T-helper 2 cell treated with Interferon-gamma antibody and Interleukin-4, amounts not matched to agents 5 μg/mL and 100 μg/mL, for 36 hours (primary cell): ENCODE measurements around the gene BOC.

Experiments
- DNase-seq: peaks from one replicate; pipeline ENCODE4 v3.0.0; 2021; ENCODE audit warnings: low spot score
- H3K27ac Mint-ChIP-seq: one replicate; pipeline ENCODE4 v1.8.0; 2021; ENCODE audit warnings: mild to moderate bottlenecking, mixed read lengths
- H3K27me3 Mint-ChIP-seq: one replicate; pipeline ENCODE4 v1.8.0; 2021; ENCODE audit warnings: low read depth, mixed read lengths
- H3K36me3 Mint-ChIP-seq: one replicate; pipeline ENCODE4 v1.8.0; 2021; ENCODE audit warnings: low read depth, mixed read lengths
- H3K4me1 Mint-ChIP-seq: one replicate; pipeline ENCODE4 v1.8.0; 2021; ENCODE audit warnings: low read depth, mixed read lengths
- H3K4me3 Mint-ChIP-seq: one replicate; pipeline ENCODE4 v1.8.0; 2022; ENCODE audit warnings: mild to moderate bottlenecking, moderate library complexity, mixed read lengths
- H3K9me3 Mint-ChIP-seq: one replicate; pipeline ENCODE4 v1.8.0; 2021; ENCODE audit warnings: mixed read lengths

The BOC gene

GRCh38 chr3:113268942-113269341 lies 57.6 kb downstream of the BOC start:
- no peak for DNase-seq
- H3K9me3 Mint-ChIP-seq = no peaks in the 10 kb centered on the region
- no peaks in the 10 kb centered on the region for H3K27me3 Mint-ChIP-seq
- no peak overlapping the region for H3K4me3 Mint-ChIP-seq
- no peaks in the 10 kb centered on the region for H3K36me3 Mint-ChIP-seq
- no peaks in the 10 kb centered on the region for H3K4me1 Mint-ChIP-seq
- H3K27ac Mint-ChIP-seq = no peak overlapping the region

- Mint-ChIP-seq H3K27me3 (no peaks in the 10 kb centered on the region), H3K36me3 (no peaks in the 10 kb centered on the region), H3K4me1 (no peaks in the 10 kb centered on the region), H3K27ac (no peak overlapping the region), H3K9me3 (no peaks in the 10 kb centered on the region), H3K4me3 (no peak overlapping the region)
- DNase-seq = no peak
These were observed 58.3 kb downstream of the BOC start for GRCh38 chr3:113269661-113270060.

- Mint-ChIP-seq H3K27ac (no peak overlapping the region), H3K4me3 (no peak overlapping the region), H3K27me3 (no peaks in the 10 kb centered on the region), H3K4me1 (no peaks in the 10 kb centered on the region), H3K9me3 (no peaks in the 10 kb centered on the region), H3K36me3 (no peaks in the 10 kb centered on the region)
- no peak for DNase-seq
These were observed 58.7 kb downstream of the BOC start for GRCh38 chr3:113270068-113270467.

GRCh38 chr3:113270786-113271185 lies 59.4 kb downstream of the BOC start:
- Mint-ChIP-seq H3K9me3 (no peaks in the 10 kb centered on the region), H3K27ac (no peak overlapping the region), H3K27me3 (no peaks in the 10 kb centered on the region), H3K36me3 (no peaks in the 10 kb centered on the region), H3K4me3 (no peak overlapping the region), H3K4me1 (no peaks in the 10 kb centered on the region)
- no peak for DNase-seq

GRCh38 chr3:113271189-113271588 lies 59.8 kb downstream of the BOC start:
- Mint-ChIP-seq H3K27me3 (no peaks in the 10 kb centered on the region), H3K4me3 (no peak overlapping the region), H3K36me3 (no peaks in the 10 kb centered on the region), H3K9me3 (no peaks in the 10 kb centered on the region), H3K4me1 (peaks cover 3% of the 10 kb centered on the region), H3K27ac (no peak overlapping the region)
- no peak for DNase-seq

- peaks cover 8% of the 10 kb centered on the region for H3K4me1 Mint-ChIP-seq
- no peaks in the 10 kb centered on the region for H3K9me3 Mint-ChIP-seq
- no peaks in the 10 kb centered on the region for H3K27me3 Mint-ChIP-seq
- DNase-seq = no peak
- no peak overlapping the region for H3K27ac Mint-ChIP-seq
- no peaks in the 10 kb centered on the region for H3K36me3 Mint-ChIP-seq
- H3K4me3 Mint-ChIP-seq = no peak overlapping the region
These were observed 60.4 kb downstream of the BOC start for GRCh38 chr3:113271594-113272384.

GRCh38 chr3:113272385-113272779 lies 61.0 kb downstream of the BOC start:
- H3K36me3 Mint-ChIP-seq = no peaks in the 10 kb centered on the region

GRCh38 chr3:113273011-113273410 lies 61.7 kb downstream of the BOC start:
- peaks cover 8% of the 10 kb centered on the region for H3K4me1 Mint-ChIP-seq
- H3K36me3 Mint-ChIP-seq = no peaks in the 10 kb centered on the region
- H3K27ac Mint-ChIP-seq = no peak overlapping the region
- no peak overlapping the region for H3K4me3 Mint-ChIP-seq
- no peak for DNase-seq
- no peaks in the 10 kb centered on the region for H3K27me3 Mint-ChIP-seq
- H3K9me3 Mint-ChIP-seq = no peaks in the 10 kb centered on the region

More at GRCh38 chr3:113272385-113272779, 61.0 kb downstream of the BOC start:
- no peaks in the 10 kb centered on the region for H3K27me3 Mint-ChIP-seq
- H3K27ac Mint-ChIP-seq = no peak overlapping the region
- no peaks in the 10 kb centered on the region for H3K9me3 Mint-ChIP-seq
- H3K4me1 Mint-ChIP-seq = peaks cover 8% of the 10 kb centered on the region
- no peak overlapping the region for H3K4me3 Mint-ChIP-seq
- no peak for DNase-seq

- Mint-ChIP-seq H3K27me3 (no peaks in the 10 kb centered on the region), H3K9me3 (no peaks in the 10 kb centered on the region), H3K27ac (no peak overlapping the region), H3K4me1 (peaks cover 8% of the 10 kb centered on the region), H3K4me3 (no peak overlapping the region), H3K36me3 (no peaks in the 10 kb centered on the region)
- no peak for DNase-seq
These were observed 62.4 kb downstream of the BOC start for GRCh38 chr3:113273604-113274378.

- DNase-seq = no peak
- Mint-ChIP-seq H3K4me3 (no peak overlapping the region), H3K27me3 (no peaks in the 10 kb centered on the region), H3K9me3 (no peaks in the 10 kb centered on the region), H3K36me3 (no peaks in the 10 kb centered on the region), H3K4me1 (peaks cover 8% of the 10 kb centered on the region), H3K27ac (no peak overlapping the region)
These were observed 63.3 kb downstream of the BOC start for GRCh38 chr3:113274425-113275257.

- no peak for DNase-seq
- H3K4me3 Mint-ChIP-seq = no peak overlapping the region
- no peaks in the 10 kb centered on the region for H3K9me3 Mint-ChIP-seq
- no peaks in the 10 kb centered on the region for H3K36me3 Mint-ChIP-seq
- H3K27ac Mint-ChIP-seq = no peak overlapping the region
- H3K27me3 Mint-ChIP-seq = no peaks in the 10 kb centered on the region
- H3K4me1 Mint-ChIP-seq = peaks cover 8% of the 10 kb centered on the region
These were observed 63.9 kb downstream of the BOC start for GRCh38 chr3:113275258-113275556.

- Mint-ChIP-seq H3K27ac (no peak overlapping the region), H3K27me3 (no peaks in the 10 kb centered on the region), H3K4me3 (no peak overlapping the region), H3K4me1 (peaks cover 8% of the 10 kb centered on the region), H3K36me3 (no peaks in the 10 kb centered on the region), H3K9me3 (no peaks in the 10 kb centered on the region)
- no peak for DNase-seq
These were observed 64.2 kb downstream of the BOC start for GRCh38 chr3:113275583-113275928.

- Mint-ChIP-seq H3K27ac (peak overlapping the region; percentile 17), H3K4me1 (peaks cover 8% of the 10 kb centered on the region), H3K4me3 (peak overlapping the region; percentile 60), H3K36me3 (no peaks in the 10 kb centered on the region), H3K27me3 (no peaks in the 10 kb centered on the region), H3K9me3 (no peaks in the 10 kb centered on the region)
- DNase-seq = no peak
These were observed 64.8 kb downstream of the BOC start for GRCh38 chr3:113275929-113276750.
